ENCODE results near the gene ATP6AP1. TPM values are rescaled to one million over a fixed set of nuclear protein-coding genes. Genes with fewer than 3 reads are reported as not detected.

Gene ATP6AP1
- total RNA-seq, 4 donors from 2014 or later = 29.0 to 50.0 (median 43.1) TPM

DNA sequence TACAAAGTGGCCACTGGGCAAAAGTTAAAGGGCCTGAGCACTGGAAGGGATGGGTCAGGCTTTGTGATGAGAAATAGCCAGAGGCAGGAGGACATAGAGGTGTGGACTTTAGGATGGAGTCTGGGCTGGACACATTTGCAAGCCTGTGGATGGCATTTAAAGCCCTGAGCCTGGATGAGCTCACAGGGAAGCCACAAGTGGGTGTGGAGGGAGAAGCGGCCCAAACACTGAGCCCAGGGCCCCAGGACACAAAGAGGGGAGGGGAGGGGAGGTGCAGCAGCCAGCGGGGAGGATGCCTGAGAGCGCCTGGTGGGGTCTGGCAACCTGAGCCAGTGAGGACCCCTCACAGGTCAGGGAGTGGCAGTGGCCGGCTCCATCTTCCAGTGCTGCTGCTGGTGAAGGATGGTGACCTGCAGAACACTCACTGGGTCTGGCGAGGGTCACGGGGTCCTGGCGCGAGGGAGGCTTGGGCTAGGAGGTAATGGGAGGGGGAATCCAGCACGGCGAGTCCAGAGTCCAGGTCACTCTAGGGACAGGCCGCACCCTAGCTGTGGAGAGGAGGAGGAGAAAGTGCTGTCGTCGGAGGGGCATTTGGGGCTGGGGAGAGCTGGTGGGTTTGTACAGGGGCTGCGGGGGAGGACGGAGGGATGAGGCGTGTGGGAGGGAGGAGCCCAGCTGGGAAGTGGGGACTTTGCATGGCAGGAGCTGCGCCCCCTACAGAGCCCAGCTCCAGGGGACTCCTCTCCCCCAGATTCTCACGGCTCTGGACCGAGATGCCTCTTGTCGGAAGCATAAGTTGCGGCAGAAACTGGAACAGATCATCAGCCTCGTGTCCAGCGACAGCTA, 43.6 kb downstream of the ATP6AP1 start:
- H3K27me3 ChIP-seq = no peaks in the 10 kb centered on the region
- WGBS, 2 donors (ENCODE audit: low coverage in 1 of 2) = 86% methylated on average over 8 of the region's 23 CpGs; no CpG with 5 or more reads in 1 of the 2 donors
- H3K4me1 ChIP-seq = no peaks in the 10 kb centered on the region
- no peak for ATAC-seq
- no peak overlapping the region for H3K27ac ChIP-seq
- peaks cover 0 to 63% of the 10 kb centered on the region in 2 donors for H3K36me3 ChIP-seq
- TF ChIP-seq POLR2A (IDR thresholded peaks at IDR 0.05) = no peak
- TF ChIP-seq, protein P1, sequence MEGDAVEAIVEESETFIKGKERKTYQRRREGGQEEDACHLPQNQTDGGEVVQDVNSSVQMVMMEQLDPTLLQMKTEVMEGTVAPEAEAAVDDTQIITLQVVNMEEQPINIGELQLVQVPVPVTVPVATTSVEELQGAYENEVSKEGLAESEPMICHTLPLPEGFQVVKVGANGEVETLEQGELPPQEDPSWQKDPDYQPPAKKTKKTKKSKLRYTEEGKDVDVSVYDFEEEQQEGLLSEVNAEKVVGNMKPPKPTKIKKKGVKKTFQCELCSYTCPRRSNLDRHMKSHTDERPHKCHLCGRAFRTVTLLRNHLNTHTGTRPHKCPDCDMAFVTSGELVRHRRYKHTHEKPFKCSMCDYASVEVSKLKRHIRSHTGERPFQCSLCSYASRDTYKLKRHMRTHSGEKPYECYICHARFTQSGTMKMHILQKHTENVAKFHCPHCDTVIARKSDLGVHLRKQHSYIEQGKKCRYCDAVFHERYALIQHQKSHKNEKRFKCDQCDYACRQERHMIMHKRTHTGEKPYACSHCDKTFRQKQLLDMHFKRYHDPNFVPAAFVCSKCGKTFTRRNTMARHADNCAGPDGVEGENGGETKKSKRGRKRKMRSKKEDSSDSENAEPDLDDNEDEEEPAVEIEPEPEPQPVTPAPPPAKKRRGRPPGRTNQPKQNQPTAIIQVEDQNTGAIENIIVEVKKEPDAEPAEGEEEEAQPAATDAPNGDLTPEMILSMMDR (IDR thresholded peaks at IDR 0.05) = no peak
- TF ChIP-seq EP300 (IDR thresholded peaks at IDR 0.05) = no peak
- TF ChIP-seq POLR2AphosphoS5 (IDR thresholded peaks at IDR 0.05) = no peak
- no peaks in the 10 kb centered on the region for H3K9me3 ChIP-seq
- no peak overlapping the region for H3K4me3 ChIP-seq

DNA sequence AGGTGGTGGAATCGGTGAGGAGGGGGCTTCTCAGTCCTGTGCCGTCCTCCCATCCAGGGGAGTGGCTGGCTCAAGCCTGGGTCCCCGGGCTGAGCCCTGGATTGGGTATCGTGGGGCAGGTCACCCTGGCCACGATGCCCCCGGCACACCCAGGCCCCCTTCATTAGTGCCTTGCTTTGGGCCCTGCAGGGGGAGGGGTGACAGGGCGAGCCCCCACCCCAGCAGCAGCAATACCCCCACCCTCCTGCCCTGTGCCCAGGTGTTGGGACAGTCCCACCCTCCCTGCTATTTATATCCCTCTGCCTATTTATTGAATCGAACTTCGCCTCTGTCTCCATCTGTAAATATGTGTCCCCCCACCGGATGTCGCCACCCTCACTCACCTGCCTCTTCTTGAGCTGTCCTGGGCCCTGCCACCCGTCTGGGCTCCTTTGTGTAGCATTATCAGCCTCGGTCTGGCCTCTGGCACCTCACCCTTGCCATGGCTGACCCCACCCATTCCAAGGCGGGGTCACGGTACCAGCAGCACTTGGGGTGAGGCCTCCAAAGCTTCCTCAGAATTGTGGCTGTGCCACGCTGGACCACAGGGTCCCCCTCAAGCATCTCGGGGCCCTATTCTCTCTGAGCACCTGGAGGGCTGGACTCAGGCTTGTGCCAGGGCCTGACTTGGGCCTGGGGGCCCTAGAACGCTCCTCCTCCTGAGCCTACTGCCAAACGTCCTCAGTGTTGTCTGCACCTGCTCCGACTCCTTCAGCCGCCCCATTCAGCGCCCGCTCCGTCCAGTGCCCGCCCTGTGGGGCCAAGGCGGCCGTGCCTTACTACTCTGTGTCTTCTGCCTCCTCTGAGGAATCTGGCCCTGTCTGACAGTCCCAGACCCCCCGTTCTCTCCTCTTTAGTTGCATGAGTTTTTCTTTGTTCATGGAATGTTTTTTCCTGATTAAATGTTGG, 44.5 kb downstream of the ATP6AP1 start:
- Histone ChIP-seq H3K27me3 (no peaks in the 10 kb centered on the region), H3K9me3 (no peaks in the 10 kb centered on the region), H3K4me1 (peaks cover 0 to 5% (median 0%) of the 10 kb centered on the region in 3 donors), H3K4me3 (no peak overlapping the region), H3K36me3 (peaks cover 0 to 54% of the 10 kb centered on the region in 2 donors), H3K27ac (no peak overlapping the region)
- no peak for TF ChIP-seq POLR2A (IDR thresholded peaks at IDR 0.05)
- TF ChIP-seq POLR2AphosphoS5 (IDR thresholded peaks at IDR 0.05) = no peak
- TF ChIP-seq EP300 (IDR thresholded peaks at IDR 0.05) = no peak
- TF ChIP-seq, protein P1 (IDR thresholded peaks at IDR 0.05) = no peak
- no peak for ATAC-seq
- 60 to 71% methylated on average over 1 to 15 of the region's 28 CpGs for WGBS, 2 donors (ENCODE audit: low coverage in 1 of 2)

DNA sequence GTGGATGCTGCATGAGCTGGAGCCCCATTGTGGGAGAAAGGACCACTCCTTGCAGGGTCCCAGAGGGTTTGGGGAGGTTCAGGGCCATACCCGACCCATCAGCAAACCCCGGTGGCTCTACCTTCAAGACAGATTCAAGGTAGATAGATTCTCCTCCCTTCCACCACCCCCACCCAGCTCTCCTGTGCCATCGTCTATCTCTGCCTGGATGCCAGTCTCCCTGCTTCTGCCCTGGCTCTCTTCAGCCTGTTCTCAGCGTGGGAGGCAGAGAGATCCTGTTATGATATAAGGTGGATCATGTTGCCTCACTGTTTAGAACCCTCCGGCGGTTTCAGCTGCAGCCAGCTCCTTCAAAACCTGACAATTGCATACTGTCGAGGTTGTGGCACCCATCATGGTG, 45.2 kb downstream of the ATP6AP1 start:
- Histone ChIP-seq H3K4me1 (peaks cover 0 to 10% (median 0%) of the 10 kb centered on the region in 3 donors), H3K36me3 (peaks cover 0 to 47% of the 10 kb centered on the region in 2 donors), H3K27me3 (no peaks in the 10 kb centered on the region), H3K27ac (no peak overlapping the region), H3K4me3 (no peak overlapping the region), H3K9me3 (no peaks in the 10 kb centered on the region)
- no peak for ATAC-seq
- WGBS, 2 donors (ENCODE audit: low coverage in 1 of 2) = 40 to 68% methylated on average over 1 to 3 of the region's 7 CpGs
- TF ChIP-seq, protein P1 (IDR thresholded peaks at IDR 0.05) = no peak
- TF ChIP-seq POLR2AphosphoS5 (IDR thresholded peaks at IDR 0.05) = no peak
- no peak for TF ChIP-seq POLR2A (IDR thresholded peaks at IDR 0.05)

DNA sequence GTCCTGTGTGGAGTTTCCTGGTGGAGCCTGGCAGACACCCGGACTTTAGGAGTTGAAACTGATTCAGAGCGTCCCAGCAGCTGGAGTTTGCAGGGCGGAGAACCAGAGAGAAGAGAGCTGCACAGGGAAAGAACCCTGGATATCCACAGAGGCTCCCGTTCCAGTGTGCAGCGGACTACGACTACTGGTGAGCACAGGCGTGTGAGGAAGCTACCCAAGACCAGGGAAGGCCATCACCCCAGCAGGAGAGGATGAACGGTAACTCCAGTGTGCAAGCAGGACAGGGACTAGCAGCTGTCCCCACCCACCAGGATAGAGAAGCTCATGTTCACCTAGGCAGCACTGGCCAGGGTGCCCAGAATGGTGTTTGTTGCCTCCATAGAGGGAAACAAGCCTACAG, 48.3 kb downstream of the ATP6AP1 start:
- Histone ChIP-seq H3K27me3 (no peaks in the 10 kb centered on the region), H3K27ac (no peak overlapping the region), H3K36me3 (peaks cover 0 to 16% of the 10 kb centered on the region in 2 donors), H3K4me1 (peaks cover 0 to 10% (median 3%) of the 10 kb centered on the region in 3 donors), H3K9me3 (no peaks in the 10 kb centered on the region), H3K4me3 (no peak overlapping the region)
- WGBS, 2 donors (ENCODE audit: low coverage in 1 of 2) = 80 to 85% methylated on average over 1 to 5 of the region's 8 CpGs
- TF ChIP-seq, protein P1 (IDR thresholded peaks at IDR 0.05) = no peak
- no peak for TF ChIP-seq EP300 (IDR thresholded peaks at IDR 0.05)
- TF ChIP-seq POLR2AphosphoS5 (IDR thresholded peaks at IDR 0.05) = no peak
- TF ChIP-seq POLR2A (IDR thresholded peaks at IDR 0.05) = no peak
- ATAC-seq = no peak

All from gastroesophageal sphincter (tissue), 4 donors.